HUES64 (cell line): ENCODE results near the gene PDZD7.

ENCODE experiments used
- H3K27ac ChIP-seq: 2 replicates; pipeline ENCODE4 v1.7.0; 2013; ENCODE audit warnings: low read depth, low read length, inconsistent platforms
- H3K27me3 ChIP-seq: 2 replicates; pipeline ENCODE4 v1.6.1; 2013; ENCODE audit warnings: mild to moderate bottlenecking, low read length; ENCODE audit not compliant: insufficient read depth
- H3K36me3 ChIP-seq: 2 replicates; pipeline ENCODE4 v1.6.1; 2013; ENCODE audit warnings: mild to moderate bottlenecking, low read length; ENCODE audit not compliant: insufficient read depth
- H3K4me1 ChIP-seq: 2 replicates; pipeline ENCODE4 v1.6.1; 2013; ENCODE audit warnings: mild to moderate bottlenecking, low read length, moderate library complexity; ENCODE audit not compliant: insufficient read depth
- H3K4me3 ChIP-seq: 2 replicates; pipeline ENCODE4 v1.5.1; 2013; ENCODE audit warnings: mild to moderate bottlenecking, low read length, moderate library complexity
- H3K9ac ChIP-seq: 2 replicates; pipeline ENCODE4 v1.6.1; 2013; ENCODE audit warnings: mild to moderate bottlenecking, low read depth, low read length
- H3K9me3 ChIP-seq: 2 replicates; pipeline ENCODE4 v1.6.1; 2013; ENCODE audit warnings: low read depth, low read length; ENCODE audit not compliant: insufficient read depth
- WGBS: fragments of 150-250, 120-280 bp; methylation state at CpG from one replicate; pipeline ENCODE4 v1.1.7; 2013; ENCODE audit warnings: missing lambda C conversion rate; 5-methylcytosine and 5-hydroxymethylcytosine counted together

Gene PDZD7

GRCh38 chr10:101046332-101047238 is 15.7 kb upstream of the PDZD7 start:
- WGBS: 13% methylated on average over 25 of the region's 25 CpGs
- Histone ChIP-seq H3K27ac (no peak overlapping the region), H3K9ac (no peak overlapping the region), H3K4me1 (peaks cover 30% of the 10 kb centered on the region), H3K4me3 (peak overlapping the region; percentile 26; the same call in 1 of the 2 replicates), H3K36me3 (no peaks in the 10 kb centered on the region), H3K27me3 (peaks cover 88% of the 10 kb centered on the region), H3K9me3 (no peaks in the 10 kb centered on the region)

DNA sequence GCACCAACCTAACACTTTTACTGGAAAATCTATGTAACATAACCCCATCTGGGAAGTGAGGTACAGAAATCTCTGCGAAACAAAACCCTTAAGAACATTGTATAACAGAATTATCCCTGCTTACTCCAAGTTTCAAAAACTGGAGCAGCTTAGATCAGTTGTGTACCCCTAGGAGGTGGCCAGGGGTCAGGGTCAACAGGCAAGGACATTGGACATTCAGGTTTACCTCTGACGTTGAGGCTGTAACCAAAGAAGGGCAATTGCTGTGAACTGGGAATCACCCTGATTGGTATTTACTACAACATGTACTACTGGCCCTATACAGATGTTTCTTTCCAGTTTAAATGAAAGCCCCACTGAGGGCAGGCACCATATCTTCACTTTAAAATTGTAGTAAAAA is 13.2 kb upstream of the PDZD7 start:
- Histone ChIP-seq H3K27ac (no peak overlapping the region), H3K27me3 (peaks cover 76% of the 10 kb centered on the region), H3K36me3 (no peaks in the 10 kb centered on the region), H3K4me1 (peaks cover 22% of the 10 kb centered on the region), H3K4me3 (no peak overlapping the region), H3K9me3 (no peaks in the 10 kb centered on the region), H3K9ac (no peak overlapping the region)
- WGBS: 89% methylated on average over 2 of the region's 2 CpGs

- Histone ChIP-seq H3K4me1 (peaks cover 18% of the 10 kb centered on the region), H3K27me3 (peaks cover 68% of the 10 kb centered on the region), H3K27ac (peak overlapping the region; percentile 46; the same call in 1 of the 2 replicates), H3K36me3 (no peaks in the 10 kb centered on the region), H3K9me3 (no peaks in the 10 kb centered on the region), H3K9ac (peak overlapping the region; percentile 70), H3K4me3 (peak overlapping the region; percentile 73)
- 28% methylated on average over 2 of the region's 2 CpGs for WGBS
Measured at GRCh38 chr10:101043363-101043707, 12.4 kb upstream of the PDZD7 start.

DNA sequence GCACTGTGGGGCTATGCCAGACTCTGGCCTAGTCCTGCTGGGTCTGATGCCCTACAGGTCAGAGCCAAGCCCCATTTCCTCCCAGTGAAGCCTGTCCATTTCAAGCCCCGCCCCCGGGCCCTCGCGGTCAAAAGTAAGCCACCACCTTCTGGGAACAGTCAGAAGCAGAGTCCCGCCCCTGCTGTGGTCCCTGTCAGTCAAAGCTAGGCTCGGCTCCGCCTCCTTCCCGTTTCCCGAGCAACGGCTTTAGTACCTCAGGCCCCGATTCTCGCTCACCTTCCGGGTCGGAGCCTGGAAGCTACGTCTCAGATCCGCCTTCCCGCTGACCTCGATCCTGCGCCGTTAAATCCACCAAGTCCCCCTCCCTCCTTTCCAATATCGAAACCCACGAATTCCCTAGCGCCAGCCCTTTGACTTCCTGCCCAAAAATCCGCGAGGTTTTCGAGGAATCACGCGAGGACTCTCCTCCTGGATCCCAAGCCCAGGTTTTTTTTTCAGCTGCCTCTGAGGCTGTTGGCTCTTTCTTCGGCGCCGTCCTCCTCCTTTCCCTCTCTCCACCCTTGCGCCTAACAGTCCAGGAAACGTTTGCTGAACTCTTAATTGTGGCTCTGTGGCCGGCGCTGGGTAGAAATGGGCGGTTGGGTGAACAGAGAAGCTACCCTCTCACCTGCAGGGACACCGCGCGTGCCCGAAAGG is 11.9 kb upstream of the PDZD7 start:
- Histone ChIP-seq H3K9ac (peak overlapping the region; percentile 70), H3K4me3 (peak overlapping the region; percentile 73), H3K27ac (peak overlapping the region; percentile 46), H3K27me3 (peaks cover 67% of the 10 kb centered on the region), H3K4me1 (peaks cover 18% of the 10 kb centered on the region), H3K36me3 (no peaks in the 10 kb centered on the region), H3K9me3 (no peaks in the 10 kb centered on the region)
- 2% methylated on average over 40 of the region's 40 CpGs for WGBS

GRCh38 chr10:101042118-101042517 is 11.2 kb upstream of the PDZD7 start:
- peaks cover 17% of the 10 kb centered on the region for H3K4me1 ChIP-seq
- H3K27ac ChIP-seq: no peak overlapping the region
- H3K27me3 ChIP-seq: peaks cover 61% of the 10 kb centered on the region
- no peaks in the 10 kb centered on the region for H3K9me3 ChIP-seq
- H3K4me3 ChIP-seq: peak overlapping the region; percentile 73
- H3K9ac ChIP-seq: no peak overlapping the region
- WGBS: 85% methylated on average over 4 of the region's 4 CpGs
- no peaks in the 10 kb centered on the region for H3K36me3 ChIP-seq

DNA sequence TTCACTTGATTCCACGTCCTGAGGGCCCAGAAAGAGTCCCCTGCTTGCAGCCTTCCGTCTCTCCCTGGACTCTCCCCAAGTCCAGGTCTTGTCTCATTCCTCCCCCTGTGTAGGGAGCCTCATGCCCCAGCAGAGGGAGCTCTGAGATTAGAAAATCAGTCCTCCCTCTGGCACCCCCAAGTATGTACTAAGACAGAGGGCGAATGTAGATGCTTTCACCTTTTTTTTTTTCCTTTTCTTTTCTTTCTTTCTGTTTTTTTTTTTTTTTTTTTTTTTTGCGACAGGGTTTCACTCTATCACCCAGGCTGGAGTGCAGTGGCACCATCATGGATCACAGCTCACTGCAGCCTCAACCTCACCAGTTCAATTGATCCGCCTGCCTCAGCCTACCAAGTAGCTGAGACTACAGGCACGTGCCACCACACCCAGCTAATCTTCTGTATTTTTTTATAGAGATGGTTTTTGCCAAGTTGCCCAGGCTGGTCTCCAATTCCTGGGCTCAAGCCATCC is 10.4 kb upstream of the PDZD7 start:
- Histone ChIP-seq H3K4me3 (no peak overlapping the region), H3K9ac (no peak overlapping the region), H3K27ac (no peak overlapping the region), H3K36me3 (no peaks in the 10 kb centered on the region), H3K9me3 (no peaks in the 10 kb centered on the region), H3K27me3 (peaks cover 57% of the 10 kb centered on the region), H3K4me1 (peaks cover 10% of the 10 kb centered on the region)
- 28% methylated on average over 4 of the region's 6 CpGs for WGBS

GRCh38 chr10:101040851-101041250 is 9.9 kb upstream of the PDZD7 start:
- no peak overlapping the region for H3K27ac ChIP-seq
- H3K4me3 ChIP-seq: no peak overlapping the region
- peaks cover 10% of the 10 kb centered on the region for H3K4me1 ChIP-seq
- H3K9ac ChIP-seq: no peak overlapping the region
- H3K9me3 ChIP-seq: no peaks in the 10 kb centered on the region
- H3K27me3 ChIP-seq: peaks cover 57% of the 10 kb centered on the region
- WGBS: 34% methylated on average over 1 of the region's 2 CpGs
- no peaks in the 10 kb centered on the region for H3K36me3 ChIP-seq

DNA sequence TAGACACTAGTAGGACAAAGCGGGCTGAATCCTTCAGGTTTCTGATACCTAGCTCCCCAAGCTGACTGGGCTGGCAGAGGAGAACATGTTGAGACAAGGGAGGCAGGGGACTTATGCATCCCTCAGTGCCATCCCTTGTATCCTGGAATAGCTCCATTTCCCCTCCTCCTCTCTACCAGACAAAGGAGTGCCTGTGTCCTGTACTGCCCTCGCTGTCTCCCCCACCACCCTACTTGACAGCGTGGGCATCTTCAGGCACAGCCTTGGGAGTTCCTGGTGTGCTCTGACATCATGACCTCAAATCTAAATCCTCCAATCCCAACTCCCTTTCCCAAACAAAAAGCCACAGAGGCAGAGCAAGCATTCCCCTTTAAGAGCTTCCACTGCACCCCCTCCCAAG is 9.1 kb upstream of the PDZD7 start:
- 87% methylated on average over 3 of the region's 3 CpGs for WGBS
- Histone ChIP-seq H3K4me1 (peaks cover 10% of the 10 kb centered on the region), H3K27me3 (peaks cover 57% of the 10 kb centered on the region), H3K9me3 (no peaks in the 10 kb centered on the region), H3K9ac (no peak overlapping the region), H3K27ac (no peak overlapping the region), H3K4me3 (no peak overlapping the region), H3K36me3 (no peaks in the 10 kb centered on the region)

DNA sequence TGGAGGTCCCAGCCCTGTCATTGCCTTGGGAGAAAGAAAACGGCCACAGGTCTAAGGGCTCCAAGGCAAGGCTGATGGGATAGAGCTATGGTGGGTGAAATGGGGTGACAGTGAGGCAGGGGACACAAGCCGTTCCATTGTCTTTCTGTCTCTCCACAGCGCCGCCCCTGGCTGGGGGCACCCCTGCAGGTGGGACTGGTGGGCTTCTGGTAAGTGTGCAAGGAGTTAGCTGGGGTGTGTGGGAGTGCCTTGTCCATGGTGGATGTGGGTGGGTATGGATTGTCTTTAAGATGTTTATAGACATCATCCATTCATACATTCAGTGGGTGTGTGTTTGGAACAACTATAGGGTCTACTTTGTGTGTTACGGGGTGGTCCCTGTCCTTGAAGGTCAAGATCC is 7.6 kb upstream of the PDZD7 start:
- no peaks in the 10 kb centered on the region for H3K36me3 ChIP-seq
- no peak overlapping the region for H3K4me3 ChIP-seq
- H3K27me3 ChIP-seq: peaks cover 55% of the 10 kb centered on the region
- no peak overlapping the region for H3K9ac ChIP-seq
- H3K4me1 ChIP-seq: peaks cover 8% of the 10 kb centered on the region
- H3K27ac ChIP-seq: no peak overlapping the region
- H3K9me3 ChIP-seq: no peaks in the 10 kb centered on the region
- 82% methylated on average over 5 of the region's 5 CpGs for WGBS

GRCh38 chr10:101036726-101037125 is 5.8 kb upstream of the PDZD7 start:
- peaks cover 10% of the 10 kb centered on the region for H3K4me1 ChIP-seq
- H3K36me3 ChIP-seq: no peaks in the 10 kb centered on the region
- H3K4me3 ChIP-seq: no peak overlapping the region
- no peak overlapping the region for H3K9ac ChIP-seq
- H3K27ac ChIP-seq: no peak overlapping the region
- 76% methylated on average over 7 of the region's 7 CpGs for WGBS
- no peaks in the 10 kb centered on the region for H3K9me3 ChIP-seq
- peaks cover 64% of the 10 kb centered on the region for H3K27me3 ChIP-seq
